GM06990 (cell line): ENCODE measurements around the gene ATP1B2.

ENCODE experiments used
- DNase-seq: peaks from one replicate; pipeline ENCODE4 v3.0.0-alpha.2; 2011; ENCODE audit not compliant: insufficient read length; ENCODE audit errors: extremely low read depth
- H3K27me3 ChIP-seq: replicated peaks from 2 replicates; pipeline ENCODE4 v1.6.0; 2011; ENCODE audit warnings: low read length; ENCODE audit not compliant: control insufficient read depth, insufficient read depth
- H3K36me3 ChIP-seq: 2 replicates; pipeline ENCODE4 v1.5.1; 2011; ENCODE audit warnings: low read length; ENCODE audit not compliant: control insufficient read depth, insufficient read depth
- H3K4me3 ChIP-seq: replicated peaks from 2 replicates; pipeline ENCODE4 v1.5.1; 2011; ENCODE audit warnings: low read depth, mild to moderate bottlenecking, control low read depth, low read length
- TF ChIP-seq, protein P1 (sequence below): IDR thresholded peaks from 2 replicates; pipeline ENCODE4 v1.5.1; 2011; ENCODE audit warnings: low read length, control low read depth, mild to moderate bottlenecking, inconsistent platforms; ENCODE audit not compliant: insufficient read depth, poor library complexity, severe bottlenecking

Gene ATP1B2

GRCh38 chr17:7684851-7685532 is 34.3 kb downstream of the ATP1B2 start:
- TF ChIP-seq, protein P1, sequence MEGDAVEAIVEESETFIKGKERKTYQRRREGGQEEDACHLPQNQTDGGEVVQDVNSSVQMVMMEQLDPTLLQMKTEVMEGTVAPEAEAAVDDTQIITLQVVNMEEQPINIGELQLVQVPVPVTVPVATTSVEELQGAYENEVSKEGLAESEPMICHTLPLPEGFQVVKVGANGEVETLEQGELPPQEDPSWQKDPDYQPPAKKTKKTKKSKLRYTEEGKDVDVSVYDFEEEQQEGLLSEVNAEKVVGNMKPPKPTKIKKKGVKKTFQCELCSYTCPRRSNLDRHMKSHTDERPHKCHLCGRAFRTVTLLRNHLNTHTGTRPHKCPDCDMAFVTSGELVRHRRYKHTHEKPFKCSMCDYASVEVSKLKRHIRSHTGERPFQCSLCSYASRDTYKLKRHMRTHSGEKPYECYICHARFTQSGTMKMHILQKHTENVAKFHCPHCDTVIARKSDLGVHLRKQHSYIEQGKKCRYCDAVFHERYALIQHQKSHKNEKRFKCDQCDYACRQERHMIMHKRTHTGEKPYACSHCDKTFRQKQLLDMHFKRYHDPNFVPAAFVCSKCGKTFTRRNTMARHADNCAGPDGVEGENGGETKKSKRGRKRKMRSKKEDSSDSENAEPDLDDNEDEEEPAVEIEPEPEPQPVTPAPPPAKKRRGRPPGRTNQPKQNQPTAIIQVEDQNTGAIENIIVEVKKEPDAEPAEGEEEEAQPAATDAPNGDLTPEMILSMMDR = no peak
- no peaks in the 10 kb centered on the region; the same call in 1 of the 2 replicates for H3K36me3 ChIP-seq
- DNase-seq = no peak
- H3K27me3 ChIP-seq = no peaks in the 10 kb centered on the region
- peak overlapping the region; percentile 100 for H3K4me3 ChIP-seq

DNA sequence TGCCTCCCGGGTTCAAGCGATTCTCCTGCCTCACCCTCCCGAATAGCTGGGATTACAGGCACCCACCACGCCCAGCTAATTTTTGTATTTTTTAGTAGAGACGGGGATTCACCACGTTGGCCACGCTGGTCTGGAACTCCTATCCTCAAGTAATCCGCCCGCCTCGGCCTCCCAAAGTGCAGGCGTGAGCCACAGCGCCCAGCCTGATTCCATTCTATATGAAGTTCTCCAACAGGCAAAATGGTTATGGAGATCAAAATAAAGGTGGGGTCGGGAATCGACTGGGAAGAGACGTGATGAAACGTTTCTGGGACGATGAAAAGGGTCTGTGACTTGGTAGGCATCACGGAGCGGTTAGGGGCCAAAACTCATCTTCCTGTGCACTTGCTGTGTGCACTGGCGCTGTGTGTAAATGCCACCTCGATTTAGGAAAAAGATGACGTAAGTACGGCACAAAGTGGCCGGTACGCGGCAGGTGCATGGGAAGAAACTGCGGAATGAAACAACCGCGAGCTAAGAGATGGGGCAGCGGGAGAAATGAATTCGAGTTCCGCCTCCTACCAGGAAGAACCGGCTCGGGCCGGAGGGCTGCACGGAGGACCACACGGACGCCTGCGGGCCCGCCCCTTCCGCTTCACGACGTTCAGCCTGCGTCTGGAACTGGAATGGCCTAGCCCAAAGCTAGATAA is 35.0 kb downstream of the ATP1B2 start:
- TF ChIP-seq, protein P1 = no peak
- no peaks in the 10 kb centered on the region for H3K27me3 ChIP-seq
- H3K36me3 ChIP-seq = no peaks in the 10 kb centered on the region; the same call in none of the 2 replicates
- peak overlapping the region; percentile 100 for H3K4me3 ChIP-seq
- DNase-seq = peak; percentile 95

GRCh38 chr17:7686222-7687071 is 35.7 kb downstream of the ATP1B2 start:
- Histone ChIP-seq H3K36me3 (no peaks in the 10 kb centered on the region; the same call in none of the 2 replicates), H3K27me3 (no peaks in the 10 kb centered on the region), H3K4me3 (peak overlapping the region; percentile 100)
- peak; percentile 81 for DNase-seq
- TF ChIP-seq, protein P1 = no peak

- peak; percentile 84 for DNase-seq
- Histone ChIP-seq H3K36me3 (no peaks in the 10 kb centered on the region; the same call in none of the 2 replicates), H3K27me3 (no peaks in the 10 kb centered on the region), H3K4me3 (peak within 1 kb of the TSS; percentile 100)
- TF ChIP-seq, protein P1 = no peak
Measured at GRCh38 chr17:7687072-7687907, 36.6 kb downstream of the ATP1B2 start, which contains the start of gene TP53. Gene TP53, minus strand, starts transcription at chr17:7687490. Its CDS starts 10,896 bp downstream, at chr17:7676594.
